Esophagus squamous epithelium (tissue), 4 donors: ENCODE measurements around the gene FRMD4A.

Experiments
- CTCF ChIP-seq, 6 experiments: fragments of 450-650 bp in 4 of 6; fragments of 200-600 bp in 2 of 6; sonication (generic) in 2 of 6; IDR thresholded peaks; one replicate each; pipeline ENCODE4 v1.5.1; 2016 to 2019; ENCODE audit warnings: antibody characterized with exemption in 6 of 6, mild to moderate bottlenecking in 4 of 6, moderate library complexity in 4 of 6
- POLR2A ChIP-seq, 4 donors: fragments of 450-650 bp; IDR thresholded peaks; one replicate each; pipeline ENCODE4 v1.6.1; 2017; ENCODE audit warnings: antibody characterized with exemption in 4 of 4, mild to moderate bottlenecking in 4 of 4, moderate library complexity in 3 of 4

DNA sequence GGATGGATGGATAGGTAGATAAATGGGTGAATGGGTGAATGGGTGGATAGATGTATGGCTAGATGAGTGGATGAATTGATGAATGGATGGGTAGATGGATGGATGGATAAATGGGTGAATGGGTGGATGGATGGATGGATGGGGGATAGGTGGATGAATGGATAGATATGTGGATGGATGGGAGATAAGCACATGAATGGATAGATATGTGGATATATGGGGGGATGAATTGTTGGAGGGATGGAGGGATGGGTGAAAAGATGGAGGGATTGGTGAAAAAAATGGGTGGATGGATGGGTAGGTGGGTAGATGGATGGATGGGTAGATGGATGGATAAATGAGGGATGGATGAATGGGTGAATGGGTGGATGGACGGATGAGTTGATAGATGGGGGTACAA lies 196.4 kb downstream of the FRMD4A start:
- TF ChIP-seq CTCF (IDR thresholded peaks at IDR 0.05) = no peak
- TF ChIP-seq POLR2A (IDR thresholded peaks at IDR 0.05) = no peak
